ENCODE results near the gene DDX51. TPM values are rescaled to one million over a fixed set of nuclear protein-coding genes. Genes with fewer than 3 reads are reported as not detected.

The DDX51 gene
- total RNA-seq: 5.4 and 8.6 TPM in 2 replicates

GRCh38 chr12:132144115-132144809 is at the start of gene DDX51, which contains the start of gene NOC4L:
Gene DDX51 (minus strand): TSS chr12:132144319. CDS start chr12:132144296, 23 bp downstream.
Gene NOC4L (plus strand): TSS chr12:132144457. CDS start chr12:132144489, 32 bp downstream.

Other genes starting within 250 kb of the DDX51 start
- gene ULK1, start 249.7 kb downstream of the DDX51 start, total RNA-seq: 4.4 and 6.8 TPM in 2 replicates
- gene PUS1, start 215.0 kb downstream of the DDX51 start, total RNA-seq: 4.2 and 23.8 TPM in 2 replicates
- gene EP400, start 194.4 kb downstream of the DDX51 start, total RNA-seq: 6.8 and 7.5 TPM in 2 replicates
- gene NOC4L, start 138 bp upstream of the DDX51 start, total RNA-seq: 9.0 and 18.4 TPM in 2 replicates
- gene GALNT9, start 185.3 kb upstream of the DDX51 start, total RNA-seq: 0.19 and 0.28 TPM in 2 replicates

All from regular cardiac myocyte (primary cell).